ENCODE data around the gene MYRIP. TPM values are rescaled to one million over a fixed set of nuclear protein-coding genes. Genes with fewer than 3 reads are reported as not detected.

Gene MYRIP
- total RNA-seq, 1 experiment from 2014 or later: 19.0 TPM

GRCh38 chr3:39961230-39961629, 151.8 kb downstream of the MYRIP start:
- Histone ChIP-seq H4K20me1 (ENCODE audit: insufficient read depth, low read depth, low read length) (no peaks in the 10 kb centered on the region), H3K9me3 (ENCODE audit: low read length) (no peaks in the 10 kb centered on the region), H3K27me3 (ENCODE audit: low read length) (no peaks in the 10 kb centered on the region), H3K79me2 (ENCODE audit: low read length) (peaks cover 35% of the 10 kb centered on the region), H3K9ac (ENCODE audit: low read length) (no peak overlapping the region), H2AFZ (ENCODE audit: low read length) (no peak overlapping the region), H3K9me2 (replicated peaks; ENCODE audit: insufficient read depth, low read length) (no peaks in the 10 kb centered on the region), H3K4me2 (ENCODE audit: low read depth, low read length, poor library complexity, severe bottlenecking) (no peak overlapping the region), H3K27ac (ENCODE audit: low read length) (peak overlapping the region; percentile 88), H3K4me1 (ENCODE audit: low read length) (peaks cover 66% of the 10 kb centered on the region), H3K36me3 (ENCODE audit: insufficient read depth, low read length) (no peaks in the 10 kb centered on the region), H3K4me3 (ENCODE audit: low read length) (no peak overlapping the region)
- no peak for DNase-seq

GRCh38 chr3:39962581-39962980, 153.2 kb downstream of the MYRIP start:
- no peak overlapping the region for H2AFZ ChIP-seq (ENCODE audit: low read length)
- H3K36me3 ChIP-seq (ENCODE audit: insufficient read depth, low read length): no peaks in the 10 kb centered on the region
- no peaks in the 10 kb centered on the region for H3K9me2 ChIP-seq (replicated peaks; ENCODE audit: insufficient read depth, low read length)
- H3K9ac ChIP-seq (ENCODE audit: low read length): no peak overlapping the region
- H3K9me3 ChIP-seq (ENCODE audit: low read length): no peaks in the 10 kb centered on the region
- H3K4me1 ChIP-seq (ENCODE audit: low read length): peaks cover 78% of the 10 kb centered on the region
- peak overlapping the region; percentile 49 for H3K4me2 ChIP-seq (ENCODE audit: low read depth, low read length, poor library complexity, severe bottlenecking)
- H3K27ac ChIP-seq (ENCODE audit: low read length): peak overlapping the region; percentile 88
- H3K4me3 ChIP-seq (ENCODE audit: low read length): no peak overlapping the region
- no peaks in the 10 kb centered on the region for H3K27me3 ChIP-seq (ENCODE audit: low read length)
- peaks cover 41% of the 10 kb centered on the region for H3K79me2 ChIP-seq (ENCODE audit: low read length)
- DNase-seq: no peak
- H4K20me1 ChIP-seq (ENCODE audit: insufficient read depth, low read depth, low read length): no peaks in the 10 kb centered on the region

- Histone ChIP-seq H3K4me3 (ENCODE audit: low read length) (no peak overlapping the region), H3K9ac (ENCODE audit: low read length) (no peak overlapping the region), H3K4me2 (ENCODE audit: low read depth, low read length, poor library complexity, severe bottlenecking) (peak overlapping the region; percentile 49), H3K79me2 (ENCODE audit: low read length) (peaks cover 67% of the 10 kb centered on the region), H4K20me1 (ENCODE audit: insufficient read depth, low read depth, low read length) (no peaks in the 10 kb centered on the region), H3K27ac (ENCODE audit: low read length) (peak overlapping the region; percentile 88), H3K36me3 (ENCODE audit: insufficient read depth, low read length) (no peaks in the 10 kb centered on the region), H2AFZ (ENCODE audit: low read length) (no peak overlapping the region), H3K4me1 (ENCODE audit: low read length) (peaks cover 99% of the 10 kb centered on the region), H3K27me3 (ENCODE audit: low read length) (no peaks in the 10 kb centered on the region), H3K9me2 (replicated peaks; ENCODE audit: insufficient read depth, low read length) (no peaks in the 10 kb centered on the region), H3K9me3 (ENCODE audit: low read length) (no peaks in the 10 kb centered on the region)
- DNase-seq: no peak
Measured at GRCh38 chr3:39965461-39965860, 156.1 kb downstream of the MYRIP start.

GRCh38 chr3:39965997-39966396, 156.6 kb downstream of the MYRIP start:
- H3K4me3 ChIP-seq (ENCODE audit: low read length): no peak overlapping the region
- no peaks in the 10 kb centered on the region for H4K20me1 ChIP-seq (ENCODE audit: insufficient read depth, low read depth, low read length)
- peaks cover 99% of the 10 kb centered on the region for H3K4me1 ChIP-seq (ENCODE audit: low read length)
- H3K9ac ChIP-seq (ENCODE audit: low read length): peak overlapping the region; percentile 45
- H3K4me2 ChIP-seq (ENCODE audit: low read depth, low read length, poor library complexity, severe bottlenecking): peak overlapping the region; percentile 49
- no peaks in the 10 kb centered on the region for H3K9me2 ChIP-seq (replicated peaks; ENCODE audit: insufficient read depth, low read length)
- H3K79me2 ChIP-seq (ENCODE audit: low read length): peaks cover 70% of the 10 kb centered on the region
- DNase-seq: peak; percentile 56
- H3K36me3 ChIP-seq (ENCODE audit: insufficient read depth, low read length): no peaks in the 10 kb centered on the region
- H3K27me3 ChIP-seq (ENCODE audit: low read length): no peaks in the 10 kb centered on the region
- no peak overlapping the region for H2AFZ ChIP-seq (ENCODE audit: low read length)
- peak overlapping the region; percentile 88 for H3K27ac ChIP-seq (ENCODE audit: low read length)
- H3K9me3 ChIP-seq (ENCODE audit: low read length): no peaks in the 10 kb centered on the region

GRCh38 chr3:39970982-39971381, 161.6 kb downstream of the MYRIP start:
- Histone ChIP-seq H3K79me2 (ENCODE audit: low read length) (peaks cover 54% of the 10 kb centered on the region), H4K20me1 (ENCODE audit: insufficient read depth, low read depth, low read length) (no peaks in the 10 kb centered on the region), H2AFZ (ENCODE audit: low read length) (no peak overlapping the region), H3K9me2 (replicated peaks; ENCODE audit: insufficient read depth, low read length) (no peaks in the 10 kb centered on the region), H3K27ac (ENCODE audit: low read length) (peak overlapping the region; percentile 45), H3K4me3 (ENCODE audit: low read length) (no peak overlapping the region), H3K9me3 (ENCODE audit: low read length) (no peaks in the 10 kb centered on the region), H3K27me3 (ENCODE audit: low read length) (no peaks in the 10 kb centered on the region), H3K4me1 (ENCODE audit: low read length) (peaks cover 62% of the 10 kb centered on the region), H3K36me3 (ENCODE audit: insufficient read depth, low read length) (0 out of 2 replicates have a peak, but pooled peaks cover 5% of the 10 kb centered on the region), H3K4me2 (ENCODE audit: low read depth, low read length, poor library complexity, severe bottlenecking) (peak overlapping the region; percentile 10), H3K9ac (ENCODE audit: low read length) (no peak overlapping the region)
- DNase-seq: no peak

GRCh38 chr3:39971559-39972031, 162.2 kb downstream of the MYRIP start:
- Histone ChIP-seq H4K20me1 (ENCODE audit: insufficient read depth, low read depth, low read length) (no peaks in the 10 kb centered on the region), H3K9me3 (ENCODE audit: low read length) (no peaks in the 10 kb centered on the region), H3K36me3 (ENCODE audit: insufficient read depth, low read length) (0 out of 2 replicates have a peak, but pooled peaks cover 5% of the 10 kb centered on the region), H3K27me3 (ENCODE audit: low read length) (no peaks in the 10 kb centered on the region), H3K4me2 (ENCODE audit: low read depth, low read length, poor library complexity, severe bottlenecking) (peak overlapping the region; percentile 10), H3K4me3 (ENCODE audit: low read length) (no peak overlapping the region), H3K27ac (ENCODE audit: low read length) (peak overlapping the region; percentile 45), H3K9me2 (replicated peaks; ENCODE audit: insufficient read depth, low read length) (no peaks in the 10 kb centered on the region), H3K9ac (ENCODE audit: low read length) (no peak overlapping the region), H3K4me1 (ENCODE audit: low read length) (peaks cover 55% of the 10 kb centered on the region), H3K79me2 (ENCODE audit: low read length) (peaks cover 50% of the 10 kb centered on the region), H2AFZ (ENCODE audit: low read length) (no peak overlapping the region)
- DNase-seq: no peak

- H2AFZ ChIP-seq (ENCODE audit: low read length): no peak overlapping the region
Measured at GRCh38 chr3:39972508-39972907, 163.1 kb downstream of the MYRIP start.

GRCh38 chr3:39977058-39977794, 167.8 kb downstream of the MYRIP start:
- Histone ChIP-seq H4K20me1 (ENCODE audit: insufficient read depth, low read depth, low read length) (no peaks in the 10 kb centered on the region), H3K9me2 (replicated peaks; ENCODE audit: insufficient read depth, low read length) (no peaks in the 10 kb centered on the region), H3K4me2 (ENCODE audit: low read depth, low read length, poor library complexity, severe bottlenecking) (peak overlapping the region; percentile 60), H3K79me2 (ENCODE audit: low read length) (peaks cover 36% of the 10 kb centered on the region), H3K27ac (ENCODE audit: low read length) (peak overlapping the region; percentile 82), H3K4me1 (ENCODE audit: low read length) (peaks cover 48% of the 10 kb centered on the region), H3K27me3 (ENCODE audit: low read length) (no peaks in the 10 kb centered on the region), H3K36me3 (ENCODE audit: insufficient read depth, low read length) (0 out of 2 replicates have a peak, but pooled peaks cover 2% of the 10 kb centered on the region), H3K4me3 (ENCODE audit: low read length) (no peak overlapping the region), H2AFZ (ENCODE audit: low read length) (no peak overlapping the region), H3K9ac (ENCODE audit: low read length) (no peak overlapping the region), H3K9me3 (ENCODE audit: low read length) (no peaks in the 10 kb centered on the region)
- DNase-seq: peak; percentile 26

More at GRCh38 chr3:39972508-39972907, 163.1 kb downstream of the MYRIP start:
- Histone ChIP-seq H3K4me3 (ENCODE audit: low read length) (no peak overlapping the region), H4K20me1 (ENCODE audit: insufficient read depth, low read depth, low read length) (no peaks in the 10 kb centered on the region), H3K27me3 (ENCODE audit: low read length) (no peaks in the 10 kb centered on the region), H3K9me3 (ENCODE audit: low read length) (no peaks in the 10 kb centered on the region), H3K79me2 (ENCODE audit: low read length) (peaks cover 52% of the 10 kb centered on the region), H3K27ac (ENCODE audit: low read length) (no peak overlapping the region), H3K9ac (ENCODE audit: low read length) (no peak overlapping the region), H3K36me3 (ENCODE audit: insufficient read depth, low read length) (0 out of 2 replicates have a peak, but pooled peaks cover 5% of the 10 kb centered on the region), H3K4me2 (ENCODE audit: low read depth, low read length, poor library complexity, severe bottlenecking) (no peak overlapping the region), H3K9me2 (replicated peaks; ENCODE audit: insufficient read depth, low read length) (no peaks in the 10 kb centered on the region), H3K4me1 (ENCODE audit: low read length) (peaks cover 53% of the 10 kb centered on the region)
- DNase-seq: peak; percentile 28

Measured in Karpas-422 (cell line).